GM19395 (cell line): Measurements from ENCODE around the gene MYT1.
A peak's percentile ranks its signal among the peaks of the same experiment; 100 is the strongest.

ENCODE experiments used
- ATAC-seq: cut with Tn5 transposase; IDR thresholded peaks from one replicate; pipeline ENCODE4 v1.9.1; 2021; ENCODE audit warnings: mild to moderate bottlenecking, moderate library complexity; ENCODE audit not compliant: unreplicated experiment

The MYT1 gene

DNA sequence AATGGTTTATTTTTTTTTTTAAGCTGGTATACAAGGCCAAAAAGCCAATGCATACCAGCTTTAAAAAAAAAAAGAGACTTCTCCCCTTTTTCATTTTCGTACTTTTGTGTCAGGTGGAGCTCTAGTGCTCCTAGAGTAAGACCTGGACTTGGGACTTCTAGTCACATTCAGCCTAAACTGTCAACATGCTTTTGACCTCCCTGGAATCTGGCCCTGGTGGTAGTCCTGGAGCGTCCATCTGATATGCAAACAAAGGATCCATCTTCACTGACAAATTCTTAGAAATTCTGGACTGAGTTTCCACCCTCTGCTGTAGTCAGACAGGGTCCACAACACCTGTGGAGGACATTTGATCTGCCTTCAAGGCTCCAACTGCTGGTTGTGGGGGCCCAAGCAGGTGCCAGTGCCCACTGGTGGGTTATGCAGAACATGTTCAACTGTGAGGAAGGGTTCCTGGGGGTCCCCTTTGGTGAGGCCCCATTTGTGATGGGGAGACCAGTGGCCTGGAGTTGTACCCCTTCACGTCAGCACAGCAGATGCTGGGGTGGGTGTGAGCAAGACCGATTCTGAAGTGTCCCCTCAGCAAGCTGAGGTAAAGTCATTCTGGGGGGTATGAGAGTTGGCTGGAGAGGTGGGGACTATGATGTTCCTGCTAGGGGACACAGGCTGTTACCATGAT is 78.7 kb downstream of the MYT1 start:
- no peak for ATAC-seq

DNA sequence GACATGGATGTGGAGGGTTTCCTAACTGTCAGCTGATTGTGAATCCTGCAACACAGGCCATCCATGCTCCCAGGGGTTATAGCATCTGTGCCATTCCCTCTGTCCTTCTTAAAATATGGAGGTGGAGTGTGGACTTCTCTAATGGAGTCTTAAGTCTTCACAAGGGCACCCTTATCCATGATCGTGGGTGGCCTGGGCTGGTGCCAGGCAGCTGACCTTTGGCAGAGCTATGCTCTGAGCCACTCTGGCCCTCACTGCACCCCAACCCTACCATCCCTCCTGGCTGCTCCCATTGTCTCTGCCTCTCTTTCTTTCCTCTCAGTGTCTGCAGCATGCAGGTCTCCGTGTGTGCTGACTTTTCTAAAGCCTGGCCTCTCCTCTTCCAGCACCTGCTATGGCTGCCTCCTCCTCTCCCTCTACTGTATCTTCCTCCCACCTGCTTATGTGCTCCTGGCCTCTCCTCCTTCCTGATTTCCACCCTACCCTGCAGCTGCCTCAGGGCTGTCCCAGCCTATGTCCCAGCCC is 80.1 kb downstream of the MYT1 start:
- ATAC-seq, result no peak

- ATAC-seq, result no peak
Measured at GRCh38 chr20:64244870-64245603, 80.8 kb downstream of the MYT1 start.

DNA sequence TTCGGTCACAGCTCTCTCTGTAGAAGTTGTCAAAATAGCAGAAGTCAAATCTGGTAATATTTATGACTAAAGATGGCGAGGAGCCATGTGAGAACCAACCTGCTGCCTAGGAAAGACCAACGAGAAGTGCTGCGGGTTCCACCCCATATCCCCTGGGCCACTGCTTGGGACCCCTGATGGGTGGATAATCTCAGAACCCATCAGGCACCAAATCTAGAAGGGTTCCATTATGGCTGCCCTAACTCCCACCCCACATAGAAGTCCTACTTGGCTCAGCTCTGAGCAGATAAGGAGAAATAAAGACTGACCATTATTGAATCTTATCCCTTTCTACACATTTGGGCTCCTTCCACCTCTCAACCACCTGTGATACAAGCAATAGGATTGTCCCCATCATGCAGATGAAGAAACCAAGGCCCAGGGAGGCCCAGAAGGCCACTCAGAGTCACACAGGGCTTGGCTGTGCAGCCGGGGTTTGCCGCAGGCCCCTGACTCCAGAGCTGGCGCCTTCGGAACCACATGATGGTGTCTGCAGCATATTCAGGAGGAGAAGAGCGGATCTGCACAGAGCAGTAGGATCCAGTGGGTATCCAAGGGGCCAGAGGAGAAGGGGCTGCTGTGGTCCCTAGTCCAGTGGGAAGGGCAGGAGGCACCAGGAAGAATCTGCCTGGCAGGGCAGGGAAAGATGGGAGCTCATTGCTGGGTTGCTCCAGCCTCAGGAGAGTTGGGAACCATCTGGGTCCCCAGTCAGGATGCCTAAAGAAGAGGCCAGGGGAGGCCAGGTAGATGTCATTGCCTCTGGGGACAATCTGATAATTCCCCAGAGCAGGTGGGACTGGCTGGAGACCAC is 81.7 kb downstream of the MYT1 start:
- ATAC-seq, result no peak

DNA sequence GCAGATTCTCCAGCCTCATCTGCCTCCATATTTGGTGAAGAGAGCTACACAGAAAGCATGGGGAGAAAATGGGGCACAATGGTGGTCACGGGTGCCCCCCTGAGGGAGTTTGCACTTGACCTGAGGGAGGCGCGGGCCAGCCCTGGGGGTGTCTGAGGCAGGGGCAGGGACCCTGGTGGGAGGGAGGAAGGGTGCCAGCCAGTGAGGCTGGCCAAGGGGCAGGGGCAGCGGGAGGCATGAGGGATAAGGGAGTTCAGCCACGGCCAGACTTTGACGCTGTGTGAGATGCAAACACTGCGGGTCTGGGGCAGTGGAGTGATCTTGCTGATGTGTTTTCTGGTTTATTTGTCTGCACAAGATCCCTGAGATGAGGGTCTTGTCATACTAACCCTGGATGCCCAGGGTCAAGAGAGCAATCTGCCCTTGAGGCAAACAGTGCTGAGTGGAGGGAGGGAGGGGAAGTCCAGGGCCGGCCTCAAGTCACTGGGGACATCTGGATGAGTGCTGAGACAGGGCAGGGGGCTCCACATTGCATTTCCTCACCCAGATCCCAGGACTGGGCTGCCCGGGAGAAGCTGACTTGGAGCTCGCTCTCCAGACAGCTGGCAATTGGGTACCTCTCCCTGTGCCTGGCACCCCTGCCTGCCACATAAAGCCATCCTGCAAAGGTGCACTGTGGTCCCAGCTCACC is 82.5 kb downstream of the MYT1 start:
- ATAC-seq, result no peak

DNA sequence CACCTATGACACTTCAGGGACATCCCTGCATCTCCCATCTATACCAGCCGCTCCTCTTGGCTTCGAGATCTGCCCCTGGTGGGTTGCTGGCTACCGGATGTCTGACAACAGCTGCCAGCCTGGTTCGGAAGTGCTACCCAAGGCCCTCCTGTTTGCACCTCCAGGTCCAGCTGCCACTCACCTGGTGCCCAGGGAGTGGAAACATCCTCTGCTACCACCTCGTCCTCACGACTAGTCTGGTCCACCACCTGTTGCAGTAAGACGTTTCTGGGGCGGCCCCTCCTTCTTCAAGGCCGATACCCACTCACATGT is 83.0 kb downstream of the MYT1 start:
- no peak for ATAC-seq

DNA sequence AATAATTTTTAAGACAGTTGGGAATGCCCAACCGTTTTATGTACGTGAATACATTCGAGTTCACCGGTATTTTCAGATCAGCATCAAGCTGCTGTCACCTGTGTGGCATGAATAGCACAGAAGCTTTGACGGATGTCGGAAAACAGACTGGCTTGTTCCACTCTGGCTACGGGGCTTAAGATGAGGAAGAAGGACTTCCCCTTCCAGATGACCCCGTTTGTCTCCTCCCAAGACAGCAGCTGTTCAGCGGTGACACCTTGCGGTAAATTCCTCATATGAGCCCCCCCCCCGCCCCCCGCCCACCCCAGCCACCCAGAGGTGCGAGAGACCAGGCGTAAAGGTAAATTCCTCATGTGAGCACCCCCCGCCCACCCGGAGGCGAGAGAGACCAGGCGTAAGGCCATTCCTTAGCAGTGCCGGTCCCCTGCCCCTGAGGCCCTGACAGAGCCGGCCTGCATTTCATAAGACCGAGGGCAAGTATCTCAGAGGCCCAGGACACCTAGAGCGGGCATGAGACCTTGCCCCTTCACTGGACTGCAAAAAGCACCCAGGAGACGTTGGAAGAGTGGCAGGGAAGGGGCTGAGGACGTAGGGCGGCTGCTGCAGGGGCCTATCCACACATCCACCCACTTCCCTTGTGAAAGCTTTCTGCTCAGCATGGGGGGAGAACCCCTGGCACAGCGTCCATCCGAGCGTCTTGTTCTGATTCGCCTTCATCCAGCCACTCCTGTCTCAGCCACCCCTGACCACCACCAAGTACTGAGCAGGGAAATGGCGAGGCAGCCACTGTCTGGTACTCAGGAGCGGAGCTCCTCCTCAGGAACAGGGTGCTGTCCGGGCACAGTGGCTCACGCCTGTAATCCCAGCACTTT is 84.0 kb downstream of the MYT1 start:
- ATAC-seq, result no peak

DNA sequence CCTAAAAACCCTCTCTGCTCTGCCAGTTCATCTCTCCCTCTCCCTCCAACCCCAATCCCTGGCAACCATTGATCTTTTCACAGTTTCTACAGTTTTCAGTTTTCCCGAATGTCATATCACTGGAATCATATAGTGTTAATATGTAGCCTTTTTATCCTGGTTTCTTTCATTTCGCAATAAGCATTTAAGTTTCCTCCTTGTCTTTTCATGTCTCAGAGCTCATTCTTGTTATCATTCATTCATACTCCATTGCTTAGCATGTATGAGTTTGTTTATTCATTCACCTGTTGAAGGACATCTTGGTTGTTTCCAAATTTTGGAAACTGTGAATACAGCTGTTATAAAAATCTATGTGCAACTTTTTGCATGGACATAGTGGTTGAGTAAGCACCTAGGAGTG is 85.8 kb downstream of the MYT1 start:
- no peak for ATAC-seq

DNA sequence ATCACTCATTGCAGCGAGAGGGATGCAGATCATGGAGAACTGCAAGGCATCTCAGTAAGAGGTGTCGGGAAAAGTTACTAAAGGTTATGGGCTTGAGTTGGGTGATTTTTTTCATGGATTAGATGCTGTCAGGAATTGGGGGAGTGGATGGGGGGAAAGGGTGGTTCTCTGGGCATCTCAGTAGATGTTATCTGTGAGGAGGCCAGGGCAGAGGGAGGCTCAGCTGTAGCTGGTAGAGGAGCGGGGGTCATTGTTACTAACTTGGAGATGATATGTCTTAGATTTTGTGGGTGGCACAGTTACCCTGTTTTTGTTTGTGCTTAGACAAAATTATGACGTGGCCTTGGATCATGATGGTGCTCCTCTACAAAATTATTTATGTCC is 88.7 kb downstream of the MYT1 start:
- ATAC-seq, result no peak

DNA sequence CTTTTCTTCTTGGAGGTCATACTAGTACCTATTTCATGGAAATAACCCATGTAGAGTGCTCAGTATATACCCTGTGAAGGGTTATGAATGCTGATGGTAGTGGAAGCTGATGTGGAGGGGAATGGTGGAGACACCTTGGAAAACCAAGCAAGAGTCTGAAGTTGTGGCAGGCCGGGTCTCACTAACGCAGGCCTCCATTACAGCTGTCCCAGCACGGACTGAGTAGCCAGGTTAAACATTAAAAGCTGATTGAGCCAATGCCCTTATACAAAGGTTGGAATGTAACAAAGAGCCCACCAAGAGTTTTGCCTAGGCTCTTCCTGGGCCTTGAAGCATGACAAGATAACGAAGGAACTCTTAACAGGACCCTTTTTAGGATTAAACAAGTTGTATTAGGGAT is 89.2 kb downstream of the MYT1 start:
- no peak for ATAC-seq

- no peak for ATAC-seq
Measured at GRCh38 chr20:64254156-64254555, 89.9 kb downstream of the MYT1 start.

GRCh38 chr20:64254571-64255360 is 90.5 kb downstream of the MYT1 start:
- ATAC-seq, result no peak

GRCh38 chr20:64255361-64256281 is 91.4 kb downstream of the MYT1 start, which contains the start of gene PCMTD2:
TSS of gene PCMTD2 (plus strand) at chr20:64255748. CDS start at chr20:64259966, 4,218 bp downstream.
- ATAC-seq, result peak; percentile 82

GRCh38 chr20:64256282-64256935 is 92.2 kb downstream of the MYT1 start:
- no peak for ATAC-seq

- no peak for ATAC-seq
Measured at GRCh38 chr20:64257107-64257757, 93.0 kb downstream of the MYT1 start.

GRCh38 chr20:64258071-64258823 is 94.0 kb downstream of the MYT1 start:
- no peak for ATAC-seq
